ENCODE data around the gene TMPRSS3.

Gene TMPRSS3

DNA sequence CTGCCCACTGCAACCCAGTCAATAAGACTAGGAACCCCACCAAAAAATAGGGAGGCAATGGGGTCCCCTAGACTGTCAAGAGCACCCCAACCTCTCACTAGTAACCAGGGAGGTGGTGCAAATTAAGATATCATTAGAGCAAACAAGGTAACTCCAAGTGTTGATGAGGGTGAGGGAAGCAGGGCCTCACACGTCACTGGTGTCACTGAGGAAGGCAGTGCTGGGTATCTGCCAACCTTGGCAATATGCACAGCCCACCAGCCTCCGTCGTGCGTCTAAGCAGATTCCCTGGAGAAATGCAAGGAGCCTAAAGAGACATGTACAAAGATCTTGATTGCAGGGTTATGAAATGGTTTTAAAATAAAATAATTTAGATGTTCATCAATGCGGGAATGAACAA is 11.6 kb upstream of the TMPRSS3 start:
- no peak for DNase-seq (ENCODE audit: low spot score)

DNA sequence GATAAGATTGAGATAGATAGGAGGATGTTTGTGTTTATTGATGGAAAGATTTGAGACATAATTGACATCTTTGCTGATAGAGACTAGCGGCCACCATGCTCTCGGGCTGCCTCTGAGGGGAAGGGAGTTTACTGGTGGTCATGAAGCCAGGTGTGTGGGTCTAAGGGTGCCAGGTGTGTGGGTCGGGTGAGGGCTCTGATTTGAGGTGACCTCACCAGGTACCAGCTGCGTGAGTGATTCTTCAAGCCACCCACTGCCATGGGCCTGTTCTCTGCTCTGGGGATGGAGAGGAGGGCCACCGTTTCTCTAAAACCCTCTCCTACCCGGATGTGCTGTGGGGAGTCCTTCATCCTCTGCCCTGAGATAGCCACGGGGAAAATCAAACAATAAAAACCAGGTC is 11.0 kb upstream of the TMPRSS3 start:
- no peak for DNase-seq (ENCODE audit: low spot score)

DNA sequence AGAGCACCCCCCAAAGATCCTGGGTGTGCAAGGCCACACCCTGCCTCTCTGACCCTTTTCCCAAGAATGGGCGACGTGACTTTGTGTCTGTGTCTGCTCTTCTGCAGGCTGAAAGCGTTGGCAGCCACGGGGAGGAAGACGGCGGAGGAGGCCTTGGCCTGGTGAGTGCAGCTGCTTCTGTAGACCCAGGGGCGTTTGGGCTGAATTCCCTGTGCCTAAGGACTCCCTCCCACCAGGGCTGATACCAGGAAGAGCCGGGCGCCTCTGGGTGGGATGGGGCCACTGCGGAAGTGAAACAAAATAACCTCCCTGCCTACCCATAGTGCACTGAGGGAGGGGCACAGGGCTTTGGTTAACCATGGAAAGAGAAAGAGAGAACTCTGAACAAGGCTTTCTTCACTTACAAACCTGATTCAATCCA is 10.4 kb upstream of the TMPRSS3 start:
- DNase-seq (ENCODE audit: low spot score): no peak

DNA sequence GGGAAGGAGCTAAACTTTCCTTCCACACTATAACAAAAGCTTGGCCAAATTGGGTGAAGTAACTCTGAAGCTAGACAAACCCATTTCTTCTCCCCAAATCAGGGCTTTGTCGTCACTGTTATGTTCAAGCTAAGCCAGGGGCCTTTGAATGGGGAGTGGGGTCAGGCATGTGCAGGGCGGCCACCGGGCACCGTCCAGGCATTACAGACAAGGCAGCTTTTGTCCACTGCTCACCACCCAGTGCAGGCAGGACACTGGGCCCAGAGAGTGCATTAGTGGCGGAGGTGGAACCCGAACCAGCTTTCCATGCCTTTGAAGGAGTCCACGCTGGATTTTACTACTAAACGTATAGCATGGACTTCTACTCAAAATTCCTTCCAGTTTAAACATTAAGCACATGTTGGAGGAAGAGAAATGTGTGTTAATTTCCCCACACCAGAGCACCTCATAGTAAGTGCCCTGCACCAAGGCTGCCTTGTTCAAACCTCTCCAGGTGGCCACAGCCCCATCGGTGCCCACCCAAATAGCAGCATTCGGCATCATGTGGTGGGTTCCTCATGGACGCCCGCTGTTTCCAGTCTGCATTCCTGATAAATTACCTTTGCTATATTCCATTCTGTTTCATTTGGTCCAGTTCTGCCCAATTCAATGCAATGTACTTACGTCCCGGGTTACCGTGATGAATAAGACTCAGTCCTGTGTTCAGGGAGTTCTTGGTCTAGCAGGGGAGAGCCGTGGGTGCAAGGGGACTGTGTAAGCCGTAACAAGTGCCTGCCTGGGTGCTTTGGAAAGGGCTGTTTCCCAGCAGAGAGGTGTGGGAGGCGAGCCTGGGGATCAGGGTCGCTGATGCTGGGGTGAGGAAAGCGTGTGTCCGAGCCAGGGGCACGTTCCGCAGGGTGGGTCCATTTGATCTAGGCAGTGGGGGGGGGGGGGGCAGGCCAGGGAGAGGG is 9.5 kb upstream of the TMPRSS3 start:
- no peak for DNase-seq (ENCODE audit: low spot score)

DNA sequence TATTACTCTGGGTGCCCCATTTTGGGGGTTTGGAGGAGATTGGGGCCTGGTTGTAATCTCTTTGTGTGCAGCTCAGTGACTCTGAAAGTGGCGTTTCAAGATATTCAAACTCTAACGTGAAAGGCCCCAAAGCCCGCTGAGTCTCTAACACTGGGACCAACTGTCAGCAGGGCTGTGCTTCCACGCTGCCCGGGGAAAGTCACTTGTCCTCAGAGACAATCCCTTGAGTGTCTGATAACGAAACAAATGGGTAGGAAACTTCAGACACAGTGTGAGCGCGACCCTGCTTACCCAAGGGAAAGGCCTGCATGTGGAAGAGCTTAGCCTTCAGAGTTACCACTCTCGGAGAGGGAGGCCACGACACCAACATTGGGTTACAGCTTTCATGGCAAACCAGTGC is 8.7 kb upstream of the TMPRSS3 start:
- no peak for DNase-seq (ENCODE audit: low spot score)

DNA sequence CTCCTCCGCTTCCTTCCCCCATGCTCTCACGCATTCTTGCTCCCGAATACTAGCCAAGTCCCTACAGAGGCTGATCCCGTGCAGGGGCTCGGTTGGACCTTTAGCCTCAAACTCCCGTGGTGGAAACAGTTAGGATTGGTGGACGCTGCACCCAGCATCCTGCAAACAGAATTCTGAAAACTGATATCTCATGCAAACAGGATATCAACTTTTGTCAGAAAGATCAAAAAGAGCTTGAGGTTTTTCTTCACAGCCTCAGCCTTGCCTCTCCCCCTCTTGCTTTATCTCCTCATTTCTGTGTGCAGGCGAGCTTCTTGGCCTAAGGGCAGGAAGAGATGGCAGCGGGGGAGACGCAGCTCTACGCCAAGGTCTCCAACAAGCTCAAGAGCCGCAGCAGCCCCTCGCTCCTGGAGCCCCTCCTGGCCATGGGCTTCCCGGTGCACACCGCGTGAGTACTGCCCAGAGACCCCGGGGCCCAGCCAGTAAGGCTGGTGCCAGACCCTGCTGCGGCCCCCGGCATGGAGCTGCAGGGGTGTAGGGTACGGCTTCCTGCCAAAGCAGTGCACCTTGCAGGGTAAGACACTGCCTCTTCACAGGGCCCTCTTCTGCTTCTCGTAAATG is 7.9 kb upstream of the TMPRSS3 start, which contains the start of gene UBASH3A:
Gene UBASH3A, plus strand, starts transcription at position 292 of the 621 bp plus-strand sequence. Its CDS starts 44 bp downstream, at position 336.
- no peak for DNase-seq (ENCODE audit: low spot score)

DNA sequence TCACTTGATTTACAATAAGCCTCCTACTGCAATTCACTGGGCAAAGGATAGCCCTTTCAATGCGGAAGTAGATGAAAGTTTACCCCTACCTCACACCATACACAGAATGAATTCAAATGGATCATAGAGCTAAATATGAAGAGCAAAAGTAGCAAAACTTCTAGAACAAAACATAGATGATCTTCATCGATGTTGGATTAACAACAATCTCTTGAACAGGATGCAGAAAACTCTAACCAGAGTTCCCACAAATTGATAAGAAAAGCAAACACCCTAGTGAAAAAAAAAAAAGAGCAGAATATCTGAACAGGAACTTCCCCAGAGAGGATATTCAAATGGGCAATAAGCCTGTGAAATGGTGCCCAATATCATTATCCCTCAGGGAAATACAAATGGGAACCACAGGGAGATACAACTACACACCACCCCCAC is 6.0 kb upstream of the TMPRSS3 start:
- DNase-seq (ENCODE audit: low spot score): no peak

DNA sequence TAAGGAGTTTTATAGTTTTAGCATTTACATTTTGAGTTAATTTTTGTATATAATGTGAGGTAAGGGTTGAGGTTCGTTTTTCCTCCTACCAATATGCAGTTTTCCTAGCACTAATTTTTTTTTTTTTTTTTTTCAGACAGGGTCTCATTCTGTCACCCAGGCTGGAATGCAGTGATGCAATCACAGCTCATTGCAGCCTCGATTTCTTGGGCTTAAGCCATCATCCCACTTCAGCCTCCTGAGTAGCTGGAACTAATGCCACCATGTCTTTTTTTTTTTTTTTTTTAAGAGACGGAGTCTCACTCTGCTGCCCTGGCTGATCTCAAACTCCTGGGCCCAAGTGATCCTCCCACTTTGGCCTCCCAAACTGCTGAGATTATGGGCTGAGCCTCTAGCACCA is 5.3 kb upstream of the TMPRSS3 start:
- DNase-seq (ENCODE audit: low spot score): no peak

DNA sequence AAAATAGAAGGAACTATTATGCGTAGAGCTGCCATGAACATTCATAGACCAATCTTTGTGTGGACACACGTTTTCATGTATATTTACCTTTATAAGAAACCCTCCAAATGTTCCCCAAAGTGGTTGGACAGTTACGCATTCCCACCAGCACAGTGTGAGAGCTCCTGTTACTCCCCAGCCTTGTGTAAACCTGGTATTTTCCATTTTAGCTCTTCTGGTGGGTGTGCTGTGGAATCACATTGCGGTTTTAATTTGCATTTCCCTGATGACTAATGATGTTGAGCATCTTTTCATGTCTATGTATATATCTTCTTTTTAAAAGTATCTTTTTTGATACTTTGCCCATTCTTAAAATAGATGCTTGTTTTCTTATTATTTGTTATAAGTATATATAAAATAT is 4.7 kb upstream of the TMPRSS3 start:
- DNase-seq (ENCODE audit: low spot score): no peak

DNA sequence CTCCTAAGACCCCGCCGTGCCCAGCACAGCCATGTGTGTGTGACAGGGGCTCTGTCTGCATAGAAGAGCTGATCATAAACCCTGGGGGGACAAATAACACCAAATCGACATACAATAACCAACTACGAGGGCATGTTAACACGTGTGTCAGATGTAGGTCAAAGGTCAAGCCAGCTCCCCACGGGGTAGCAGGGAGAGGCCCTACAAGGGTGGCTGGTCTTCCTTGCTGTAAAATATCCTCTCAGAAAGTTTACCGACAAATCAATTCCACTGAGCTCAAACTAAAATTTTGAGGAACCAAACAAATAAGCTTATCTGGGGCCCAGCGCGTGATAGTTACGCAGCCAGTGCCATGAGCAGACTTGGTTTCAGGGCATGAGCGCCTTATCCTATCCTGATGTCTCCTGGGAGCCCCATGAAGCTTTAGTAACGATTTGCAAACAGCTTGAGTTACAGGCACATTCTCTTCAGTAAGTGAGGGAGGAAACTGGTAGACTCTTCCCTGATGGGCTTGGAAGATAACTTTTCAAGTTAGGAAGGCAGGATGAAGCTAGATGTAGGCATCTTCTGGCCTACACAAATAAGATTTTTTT is 2.7 kb upstream of the TMPRSS3 start:
- DNase-seq (ENCODE audit: low spot score): no peak

DNA sequence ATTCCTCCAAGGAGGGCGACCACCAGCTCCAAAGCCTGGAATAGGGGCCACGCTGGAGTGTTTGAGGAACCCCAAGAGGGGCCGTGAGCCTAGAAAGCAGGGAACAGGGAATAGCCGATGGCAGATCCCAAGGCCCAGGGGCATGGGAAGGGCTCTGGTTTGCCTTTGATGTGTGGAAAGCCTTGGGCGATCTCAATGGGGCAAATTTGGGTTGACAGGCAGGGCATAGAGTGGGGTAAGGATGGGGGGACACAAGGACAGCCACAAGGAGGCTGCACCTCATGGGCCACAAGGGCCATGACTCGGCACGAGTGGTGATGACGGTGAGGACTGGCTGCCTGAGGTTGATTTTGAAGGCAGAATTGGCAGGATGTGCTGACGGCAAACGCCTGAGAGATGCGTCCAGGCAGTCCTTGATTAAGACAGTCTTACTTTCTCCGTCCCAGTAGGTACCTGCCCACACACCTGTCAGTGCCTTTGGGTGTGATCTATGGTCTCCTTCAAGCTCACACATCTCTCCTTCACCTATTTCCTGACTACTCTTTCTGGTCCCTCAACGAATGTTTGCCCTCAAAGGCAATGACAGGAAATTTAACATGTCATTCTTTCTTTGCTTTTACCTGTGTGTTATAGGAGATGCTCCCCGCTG is 2.0 kb upstream of the TMPRSS3 start:
- no peak for DNase-seq (ENCODE audit: low spot score)

DNA sequence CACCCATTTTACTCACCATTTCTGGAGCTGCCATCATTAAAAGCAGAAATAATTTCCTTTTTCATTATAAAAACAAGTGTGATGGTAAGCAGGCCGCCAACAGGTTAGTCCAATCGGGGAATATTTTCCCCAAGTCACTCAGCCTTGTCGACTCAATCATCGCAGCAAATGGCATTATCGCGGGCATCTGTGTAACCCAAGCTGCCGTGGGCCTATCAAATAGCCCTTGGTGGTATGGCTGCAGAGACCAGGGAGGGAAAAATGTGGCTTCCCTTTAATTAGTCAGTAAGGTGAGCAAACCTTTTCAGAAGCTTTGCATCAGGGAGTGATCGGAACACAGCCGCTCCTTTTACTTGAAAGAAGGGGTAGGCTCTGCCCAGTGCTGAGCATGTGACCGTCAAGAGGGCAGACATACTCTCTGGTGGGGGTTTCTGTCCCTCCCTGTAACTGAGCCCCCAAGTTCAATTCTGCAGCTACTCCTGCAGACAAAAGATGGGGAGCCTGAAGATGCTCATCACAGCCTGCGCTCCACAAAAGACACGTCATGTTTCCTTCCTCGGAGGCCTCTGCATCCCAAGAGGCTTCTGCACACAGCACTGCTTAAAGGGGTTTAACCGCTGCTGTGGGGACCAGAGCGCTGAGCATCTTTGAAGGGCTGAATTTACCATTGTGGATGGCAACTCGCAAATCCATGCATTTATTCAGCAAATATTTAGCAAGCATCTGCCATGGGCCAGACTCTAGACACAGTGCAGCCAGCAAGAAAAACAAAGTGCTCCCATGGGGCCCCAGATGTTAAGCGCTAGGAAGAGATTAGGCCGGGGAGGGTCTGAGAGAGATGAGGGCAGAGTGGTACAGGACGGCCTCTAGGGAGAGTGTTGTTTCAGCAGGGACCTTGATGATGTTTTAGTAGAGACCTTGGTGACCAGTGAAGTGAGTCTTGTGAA is 1.2 kb upstream of the TMPRSS3 start:
- no peak for DNase-seq (ENCODE audit: low spot score)

DNA sequence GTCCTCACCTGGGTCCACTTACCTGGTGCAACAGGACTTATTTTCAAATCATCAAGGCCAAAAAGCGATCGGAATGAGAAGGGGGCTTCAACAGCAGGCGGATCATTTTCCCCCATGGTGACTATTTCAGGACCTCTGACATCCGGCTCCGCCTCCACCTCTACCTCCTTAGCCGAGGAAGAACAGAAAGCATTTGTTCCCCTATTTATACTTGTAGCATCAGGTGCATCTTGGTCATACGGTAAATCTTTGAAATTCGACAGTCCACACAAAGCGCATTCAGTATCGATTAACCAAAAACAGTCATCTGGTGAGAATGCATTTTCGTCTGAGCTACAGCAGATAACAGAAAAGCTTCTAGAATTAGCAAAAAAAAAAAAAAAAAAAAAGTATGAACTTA is 550 bp downstream of the TMPRSS3 start:
- no peak for DNase-seq (ENCODE audit: low spot score)

DNA sequence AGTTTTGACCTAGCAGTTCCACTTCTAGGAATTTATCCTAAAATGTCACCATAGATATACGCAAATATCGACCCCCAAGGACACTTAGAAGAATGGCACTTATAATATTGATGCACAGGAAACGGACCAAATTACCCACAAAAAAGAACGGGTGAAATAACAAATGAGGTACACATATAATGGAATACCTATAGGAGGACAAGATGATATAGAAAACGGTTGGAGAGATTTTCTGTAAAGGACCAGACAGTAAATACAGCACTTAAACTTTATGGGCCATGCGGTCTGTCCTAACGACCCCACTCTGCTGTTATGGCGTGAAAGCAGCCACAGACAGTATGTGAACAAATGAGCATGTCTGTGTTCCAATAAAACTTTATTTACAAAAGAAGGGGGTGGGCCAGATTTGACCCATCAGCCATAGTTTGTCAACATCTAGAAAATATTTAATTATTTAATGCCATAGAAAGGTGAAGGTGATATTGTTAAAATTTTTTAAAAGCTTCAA is 2.4 kb downstream of the TMPRSS3 start:
- DNase-seq (ENCODE audit: low spot score): no peak

DNA sequence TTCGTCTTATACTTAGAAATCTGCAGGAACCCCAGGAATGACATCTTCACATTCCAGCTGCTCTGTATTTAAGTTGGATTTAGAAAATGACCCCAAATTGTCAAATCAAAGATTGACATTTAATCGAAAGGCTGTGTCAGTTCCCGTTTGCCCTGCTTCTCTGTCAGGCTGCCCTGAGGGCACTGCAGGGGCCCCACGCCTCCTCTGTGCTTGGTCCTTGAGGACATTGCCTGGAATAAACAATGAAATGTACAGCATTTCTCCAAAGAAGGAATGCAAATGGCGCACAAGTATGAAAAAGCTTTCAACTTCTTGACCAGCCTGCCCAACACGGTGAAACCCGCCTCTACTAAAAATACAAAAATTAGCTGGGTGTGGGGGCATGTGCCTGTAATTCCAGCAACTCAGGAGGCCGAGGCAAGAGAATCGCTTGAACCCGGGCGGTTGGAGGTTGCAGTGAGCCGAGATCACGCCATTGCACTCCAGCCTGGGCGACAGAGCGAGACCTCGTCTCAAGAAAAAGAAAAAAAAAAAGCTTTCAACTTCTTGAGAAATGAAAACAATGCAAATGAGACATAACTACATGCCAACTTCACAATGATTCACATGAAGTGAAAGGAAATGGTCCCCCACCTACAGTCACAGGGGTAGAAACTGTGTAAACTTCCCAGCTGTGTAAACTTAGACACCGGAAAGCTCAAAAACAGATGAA is 3.0 kb downstream of the TMPRSS3 start:
- DNase-seq (ENCODE audit: low spot score): no peak

DNA sequence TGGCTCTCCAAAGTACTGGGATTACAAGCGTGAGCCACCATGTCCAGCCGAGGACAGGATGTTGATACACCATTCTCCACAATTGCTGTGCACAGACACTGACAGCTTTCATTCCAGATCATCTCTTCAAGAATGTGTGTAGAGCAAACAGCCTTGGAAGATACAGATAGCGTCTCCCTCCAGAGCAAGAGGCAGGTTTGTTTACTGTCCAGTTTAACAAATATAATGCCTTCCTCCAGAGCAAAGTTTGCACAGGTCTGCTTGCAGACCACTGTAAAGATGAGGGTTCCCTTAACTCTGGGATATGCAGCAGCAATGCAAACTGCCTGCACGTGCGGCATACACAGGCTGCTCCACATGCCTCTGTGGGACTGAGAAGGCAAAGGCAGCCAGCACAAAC is 4.6 kb downstream of the TMPRSS3 start:
- no peak for DNase-seq (ENCODE audit: low spot score)

DNA sequence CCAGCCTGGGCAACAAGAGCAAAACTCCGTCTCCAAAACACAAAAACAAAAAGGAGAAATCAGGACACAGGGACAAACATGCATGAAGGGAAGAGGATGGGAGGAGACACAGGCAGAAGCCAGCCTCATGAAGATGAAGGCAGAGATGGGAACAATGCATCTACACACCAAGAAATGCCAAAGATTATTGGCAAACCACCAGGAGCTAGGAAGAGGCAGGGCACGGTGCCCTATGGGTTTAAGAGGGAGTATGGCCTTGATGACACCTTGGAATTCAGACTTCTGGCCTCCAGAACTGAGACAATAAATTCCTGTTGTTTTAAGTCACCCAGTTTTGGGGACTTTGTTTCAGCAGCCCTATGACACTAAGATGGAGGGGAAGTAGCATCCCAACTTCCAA is 5.2 kb downstream of the TMPRSS3 start:
- DNase-seq (ENCODE audit: low spot score): no peak

DNA sequence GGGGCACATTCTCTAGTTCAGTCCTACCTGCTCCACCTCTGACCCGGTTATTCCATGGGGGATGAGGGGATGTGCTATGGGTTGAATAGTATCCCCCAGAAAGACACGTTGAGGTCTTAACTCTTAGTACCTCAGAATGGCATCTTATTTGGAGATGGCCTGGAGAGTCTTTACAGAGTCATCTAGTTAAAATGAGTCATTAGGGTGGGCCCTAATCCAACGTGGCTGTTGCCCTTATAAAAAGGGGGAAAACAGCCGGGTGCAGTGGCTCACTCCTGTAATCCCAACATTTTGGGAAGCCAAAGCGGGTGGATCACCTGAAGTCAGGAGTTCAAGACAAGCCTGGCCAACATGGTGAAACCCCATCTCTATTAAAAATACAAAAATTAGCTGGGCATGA is 5.7 kb downstream of the TMPRSS3 start:
- no peak for DNase-seq (ENCODE audit: low spot score)

DNA sequence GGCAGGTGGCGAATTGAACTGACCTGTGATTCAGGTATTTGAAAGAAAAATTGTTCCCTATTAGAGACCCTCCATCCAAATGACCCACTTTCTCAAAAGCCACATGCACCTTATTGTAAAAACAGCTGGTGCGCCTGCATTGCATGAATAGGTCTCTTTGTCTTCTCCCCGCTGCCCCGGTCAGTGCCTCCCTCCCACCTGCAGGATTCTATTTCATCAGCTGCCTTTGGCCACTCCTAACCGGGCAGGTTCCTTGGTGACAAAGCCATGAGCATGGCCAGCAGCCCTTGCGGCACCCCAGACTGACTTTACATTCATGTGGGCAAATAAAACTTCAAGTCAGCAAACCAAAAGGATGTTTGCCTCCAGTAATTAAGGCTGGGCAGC is 6.4 kb downstream of the TMPRSS3 start:
- peak; percentile 39 for DNase-seq (ENCODE audit: low spot score)

DNA sequence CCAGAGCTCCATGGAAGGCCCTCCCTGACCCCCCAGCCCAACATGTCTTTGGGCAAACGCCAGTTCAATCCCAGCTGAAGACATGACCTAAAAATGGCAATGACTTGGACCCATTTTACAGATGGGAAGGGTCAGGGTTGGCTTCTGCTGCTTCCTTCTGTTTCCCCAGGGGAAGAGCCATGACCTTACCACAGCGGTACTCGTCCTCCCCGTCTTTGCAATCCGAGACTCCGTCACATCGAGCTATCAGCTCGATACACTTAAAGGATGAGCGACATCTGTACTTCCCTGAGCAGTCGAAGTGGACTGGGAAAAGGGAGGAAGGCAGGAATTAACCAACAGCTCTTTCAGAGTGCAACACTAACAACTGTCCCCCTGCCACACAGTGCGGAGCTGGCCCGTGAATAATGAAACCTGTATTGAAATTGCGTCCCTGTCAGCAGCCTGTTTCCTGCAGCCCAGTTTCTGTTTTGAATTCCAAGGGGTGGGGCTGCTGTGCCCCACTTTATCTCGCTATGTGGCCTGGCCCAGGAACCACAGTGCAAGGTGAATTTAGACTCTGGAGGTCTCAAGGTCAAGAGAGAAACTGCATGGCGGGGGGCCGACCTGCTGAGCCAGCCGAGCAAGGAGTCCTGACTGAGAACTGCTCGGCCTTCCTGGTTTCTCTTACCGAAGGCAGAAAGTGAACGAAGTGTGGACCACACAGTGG is 7.0 kb downstream of the TMPRSS3 start:
- no peak for DNase-seq (ENCODE audit: low spot score)

All from COLO829 (cell line).